ENCODE results near the gene ARHGAP10. TPM values are rescaled to one million over a fixed set of nuclear protein-coding genes. Genes with fewer than 3 reads are reported as not detected.

The ARHGAP10 gene, protein sequence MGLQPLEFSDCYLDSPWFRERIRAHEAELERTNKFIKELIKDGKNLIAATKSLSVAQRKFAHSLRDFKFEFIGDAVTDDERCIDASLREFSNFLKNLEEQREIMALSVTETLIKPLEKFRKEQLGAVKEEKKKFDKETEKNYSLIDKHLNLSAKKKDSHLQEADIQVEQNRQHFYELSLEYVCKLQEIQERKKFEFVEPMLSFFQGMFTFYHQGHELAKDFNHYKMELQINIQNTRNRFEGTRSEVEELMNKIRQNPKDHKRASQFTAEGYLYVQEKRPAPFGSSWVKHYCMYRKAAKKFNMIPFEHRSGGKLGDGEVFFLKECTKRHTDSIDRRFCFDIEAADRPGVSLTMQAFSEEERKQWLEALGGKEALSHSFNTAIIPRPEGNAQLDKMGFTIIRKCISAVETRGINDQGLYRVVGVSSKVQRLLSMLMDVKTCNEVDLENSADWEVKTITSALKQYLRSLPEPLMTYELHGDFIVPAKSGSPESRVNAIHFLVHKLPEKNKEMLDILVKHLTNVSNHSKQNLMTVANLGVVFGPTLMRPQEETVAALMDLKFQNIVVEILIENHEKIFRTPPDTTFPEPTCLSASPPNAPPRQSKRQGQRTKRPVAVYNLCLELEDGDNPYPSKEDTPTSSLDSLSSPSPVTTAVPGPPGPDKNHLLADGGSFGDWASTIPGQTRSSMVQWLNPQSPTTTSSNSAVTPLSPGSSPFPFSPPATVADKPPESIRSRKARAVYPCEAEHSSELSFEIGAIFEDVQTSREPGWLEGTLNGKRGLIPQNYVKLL
- 2.9 TPM for total RNA-seq

DNA sequence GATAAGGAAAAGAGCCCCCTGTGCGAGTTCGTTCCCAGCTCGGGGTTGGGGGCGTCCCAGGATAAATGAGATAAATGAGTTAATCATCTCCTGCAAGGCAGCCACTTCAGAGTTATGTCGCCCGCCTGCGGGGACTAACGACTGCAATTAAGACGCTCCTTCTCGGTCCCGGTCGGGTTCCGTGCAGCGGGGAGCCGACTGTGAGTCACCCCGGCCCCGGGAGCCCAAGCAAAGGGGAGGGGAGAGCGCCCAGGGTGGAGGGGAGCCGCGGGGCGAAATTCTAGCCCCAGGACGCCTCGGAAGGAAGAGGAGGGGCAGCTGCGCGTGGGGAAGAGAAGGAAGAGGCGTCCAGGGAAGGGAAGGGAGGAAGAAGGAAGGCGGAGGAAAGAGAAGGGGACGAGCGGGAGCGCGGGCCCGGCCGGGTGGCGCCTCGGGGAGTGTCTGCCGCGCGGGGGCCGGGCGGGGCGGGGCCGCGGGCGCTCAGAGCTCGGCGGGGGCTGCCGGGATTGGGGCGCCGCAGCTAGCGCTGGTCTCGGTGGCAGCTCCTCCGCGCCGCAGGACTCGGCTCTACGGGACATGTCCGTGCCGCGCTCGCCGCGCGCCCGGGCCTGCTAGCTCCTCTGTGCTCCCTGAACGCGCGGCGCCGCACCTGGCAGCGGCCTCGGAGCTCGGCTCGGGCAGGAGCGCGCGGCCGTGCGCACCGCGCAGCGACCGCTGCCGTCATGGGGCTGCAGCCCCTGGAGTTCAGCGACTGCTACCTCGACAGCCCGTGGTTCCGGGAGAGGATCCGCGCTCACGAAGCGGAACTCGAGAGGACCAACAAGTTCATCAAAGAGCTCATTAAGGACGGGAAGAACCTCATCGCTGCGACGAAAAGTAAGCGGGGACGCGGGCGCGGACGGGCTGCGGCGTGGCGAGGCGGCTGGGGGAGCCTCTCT, at the start of gene ARHGAP10:
Gene ARHGAP10 (plus strand): TSS at position 509 of the 938 bp plus-strand sequence. CDS start 214 bp downstream, at position 723.
- no peak for FAIRE-seq
- DNase-seq (ENCODE audit: low spot score in 2 of 2), result peak; percentile 47 to 56

- no peak for FAIRE-seq
- DNase-seq (ENCODE audit: low spot score in 2 of 2), result no peak
These were observed 49.1 kb upstream of the ARHGAP10 start for GRCh38 chr4:147682755-147683154.

DNA sequence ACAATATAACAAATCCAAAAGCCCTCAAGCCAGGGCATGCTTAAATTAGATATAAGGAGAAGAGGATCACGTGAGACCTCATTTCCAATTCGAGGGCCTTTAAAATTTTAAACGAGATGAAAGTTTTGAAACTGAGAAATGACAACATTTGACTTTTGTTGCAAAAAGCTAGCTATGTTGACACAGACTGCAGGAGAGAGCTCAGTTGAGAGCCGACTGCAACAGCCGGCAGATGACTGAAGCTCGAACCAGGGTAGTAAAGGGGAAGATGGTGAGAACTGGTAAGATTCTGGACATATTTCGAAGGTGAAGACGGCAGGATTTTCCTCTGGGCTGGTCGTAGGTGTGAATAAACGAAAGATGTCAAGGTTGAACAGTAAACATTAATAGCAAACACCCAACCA, 48.7 kb upstream of the ARHGAP10 start:
- DNase-seq (ENCODE audit: low spot score in 2 of 2), result peak in 1 of 2 donors; percentile 32
- no peak for FAIRE-seq

- no peak for FAIRE-seq
- peak; percentile 84 to 90 for DNase-seq (ENCODE audit: low spot score in 2 of 2)
These were observed 47.9 kb upstream of the ARHGAP10 start, which contains the start of gene PRMT9 for GRCh38 chr4:147683717-147684700. Gene PRMT9, minus strand, starts transcription at chr4:147684163. Its CDS starts 176 bp downstream, at chr4:147683987.

GRCh38 chr4:147689067-147689466, 42.8 kb upstream of the ARHGAP10 start:
- FAIRE-seq (no peak), DNase-seq (ENCODE audit: low spot score in 2 of 2) (no peak)

DNA sequence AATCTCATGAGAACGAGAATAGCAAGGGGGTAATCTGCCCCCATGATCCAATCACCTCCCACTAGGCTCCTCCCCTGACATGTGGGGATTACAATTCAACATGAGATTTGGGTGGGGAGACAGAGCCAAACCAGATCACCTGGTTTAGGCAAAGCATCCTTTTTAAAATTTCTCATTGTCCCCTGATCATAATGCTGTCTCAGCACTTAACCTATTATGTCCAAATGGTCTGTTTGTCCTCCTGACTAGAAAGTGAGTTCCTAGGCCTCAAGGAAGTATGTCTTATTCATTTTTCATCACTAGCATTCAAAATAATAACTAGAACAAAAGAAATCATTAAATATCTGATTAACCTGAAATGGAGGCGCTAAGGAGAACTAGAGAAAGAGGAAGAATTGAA, 40.1 kb upstream of the ARHGAP10 start:
- DNase-seq (ENCODE audit: low spot score in 2 of 2), result no peak
- no peak for FAIRE-seq

- no peak for FAIRE-seq
- no peak for DNase-seq (ENCODE audit: low spot score in 2 of 2)
These were observed 38.7 kb upstream of the ARHGAP10 start for GRCh38 chr4:147693218-147693617.

DNA sequence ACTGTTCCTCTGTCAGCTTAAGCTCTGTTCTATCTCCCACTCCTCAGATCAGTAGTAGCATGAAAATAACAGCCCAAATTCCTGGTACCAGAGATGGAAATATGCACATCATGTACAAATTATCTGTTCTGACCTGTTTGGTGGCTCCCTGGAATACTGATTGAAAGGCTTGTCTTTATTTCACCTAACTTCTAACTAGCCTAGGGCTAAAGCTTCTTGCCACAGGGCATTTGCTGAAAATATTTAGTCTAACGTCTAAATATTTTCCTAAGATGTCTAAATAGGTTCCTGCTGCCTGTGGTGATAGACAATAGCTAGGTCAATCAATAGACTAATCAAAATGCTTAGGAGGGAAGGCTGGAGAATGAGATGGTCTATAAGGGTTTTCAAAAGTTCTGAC, 35.0 kb upstream of the ARHGAP10 start:
- no peak for FAIRE-seq
- no peak for DNase-seq (ENCODE audit: low spot score in 2 of 2)

GRCh38 chr4:147704846-147705245, 27.0 kb upstream of the ARHGAP10 start:
- DNase-seq (ENCODE audit: low spot score in 2 of 2) (no peak), FAIRE-seq (no peak)

GRCh38 chr4:147707892-147708672, 23.8 kb upstream of the ARHGAP10 start:
- DNase-seq (ENCODE audit: low spot score in 2 of 2) (peak in 1 of 2 donors; percentile 28), FAIRE-seq (peak; percentile 26)

- DNase-seq (ENCODE audit: low spot score in 2 of 2), result no peak
These were observed 21.9 kb upstream of the ARHGAP10 start for GRCh38 chr4:147709999-147710398.

GRCh38 chr4:147714575-147715401, 17.1 kb upstream of the ARHGAP10 start:
- no peak for DNase-seq (ENCODE audit: low spot score in 2 of 2)
- FAIRE-seq, result peak; percentile 10

More at GRCh38 chr4:147709999-147710398, 21.9 kb upstream of the ARHGAP10 start:
- FAIRE-seq, result no peak

DNA sequence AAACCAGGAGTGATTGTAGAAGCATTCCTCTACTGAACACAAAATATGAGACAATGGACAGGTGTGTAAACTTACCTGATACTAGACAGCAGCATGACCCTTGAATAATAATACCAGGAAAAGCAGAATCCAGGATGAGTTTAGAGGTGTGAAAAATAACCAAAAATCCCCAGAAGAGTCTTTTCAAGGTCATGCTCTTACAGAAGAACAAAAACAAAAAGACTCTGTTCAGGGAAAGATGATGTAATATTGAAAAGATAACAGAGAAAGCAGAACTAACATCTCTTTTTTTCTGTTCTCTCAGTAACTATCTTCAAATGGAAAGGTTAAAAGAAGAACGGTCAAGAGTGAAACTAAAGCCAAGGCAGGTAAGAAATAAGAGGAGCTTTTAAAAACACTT, 14.0 kb upstream of the ARHGAP10 start:
- FAIRE-seq, result no peak

GRCh38 chr4:147723326-147723725, 8.6 kb upstream of the ARHGAP10 start:
- no peak for DNase-seq (ENCODE audit: low spot score in 2 of 2)
- no peak for FAIRE-seq

More for the DNA sequence above, 14.0 kb upstream of the ARHGAP10 start:
- DNase-seq (ENCODE audit: low spot score in 2 of 2), result no peak

GRCh38 chr4:147724468-147725201, 7.3 kb upstream of the ARHGAP10 start:
- DNase-seq (ENCODE audit: low spot score in 2 of 2) (no peak), FAIRE-seq (no peak)

DNA sequence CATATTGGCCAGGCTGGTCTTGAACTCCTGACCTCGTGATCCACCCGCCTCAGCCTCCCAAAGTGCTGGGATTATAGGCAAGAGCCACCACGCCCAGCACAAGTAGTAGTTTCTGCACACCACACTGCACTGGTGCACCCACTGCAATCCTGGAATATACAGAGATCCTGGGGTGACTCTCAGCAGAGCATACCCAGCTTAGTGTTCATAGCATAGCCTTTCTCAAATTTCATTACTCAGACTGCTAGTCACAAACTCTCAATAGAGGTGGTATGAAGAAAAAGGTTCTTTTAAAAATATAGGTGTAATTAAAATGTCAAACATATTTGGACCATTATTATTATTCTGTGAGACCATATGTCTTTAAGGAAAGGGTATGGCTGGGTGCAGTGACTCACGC, 6.2 kb upstream of the ARHGAP10 start:
- no peak for FAIRE-seq
- DNase-seq (ENCODE audit: low spot score in 2 of 2), result no peak

Data from frontal cortex (tissue), 4 donors.